WTC11 (cell line): Measurements from ENCODE around the gene ADRA1B. TPM values are rescaled to one million over a fixed set of nuclear protein-coding genes. Genes with fewer than 3 reads are reported as not detected.

Experiments used
- ATAC-seq: fragments of 200-7000 bp; cut with Tn5 transposase; 2 replicates; pipeline ENCODE4 v1.10.0; 2021; ENCODE audit warnings: mild to moderate bottlenecking, moderate library complexity
- CTCF ChIA-PET: fragments of 300-600 bp; sonication (Branson Sonifier 250); formaldehyde crosslinking; loops from one replicate; lab custom pipeline; 2021; ENCODE audit warnings: antibody characterized with exemption; lab: Charles Lee
- POLR2A ChIA-PET: fragments of 350-600 bp; sonication (Branson Sonifier 250); formaldehyde crosslinking; loops from one replicate; lab custom pipeline; 2021; ENCODE audit warnings: antibody characterized with exemption; lab: Charles Lee
- DNase-seq: peaks from one replicate; pipeline ENCODE4 v3.0.0; 2021; ENCODE audit warnings: low spot score
- H3K27ac Mint-ChIP-seq: 2 replicates; pipeline ENCODE4 v1.8.0; 2021; ENCODE audit warnings: mixed read lengths
- H3K27me3 Mint-ChIP-seq: 2 replicates; pipeline ENCODE4 v1.8.0; 2021; ENCODE audit warnings: low read depth, mild to moderate bottlenecking, moderate library complexity, mixed read lengths
- H3K36me3 Mint-ChIP-seq: 2 replicates; pipeline ENCODE4 v1.8.0; 2021; ENCODE audit warnings: mixed read lengths
- H3K4me1 Mint-ChIP-seq: 2 replicates; pipeline ENCODE4 v1.8.0; 2022; ENCODE audit warnings: mixed read lengths
- H3K4me3 Mint-ChIP-seq: 2 replicates; pipeline ENCODE4 v1.8.0; 2021; ENCODE audit warnings: mild to moderate bottlenecking, moderate library complexity, mixed read lengths
- H3K9me3 Mint-ChIP-seq: 2 replicates; pipeline ENCODE4 v1.8.0; 2021; ENCODE audit warnings: mixed read lengths
- AR ChIP-seq: fragments of 250-450 bp; sonication (Bioruptor Pico); IDR thresholded peaks from 2 replicates; pipeline ENCODE4 v1.9.0; 2021; ENCODE audit warnings: mild to moderate bottlenecking
- ATF1 ChIP-seq: sonication (generic); formaldehyde crosslinking; IDR thresholded peaks from 2 replicates; pipeline ENCODE4 v1.8.1; 2023; ENCODE audit warnings: mild to moderate bottlenecking, moderate library complexity, missing genetic modification reagents
- ATF2 ChIP-seq: sonication (generic); formaldehyde crosslinking; IDR thresholded peaks from 2 replicates; pipeline ENCODE4 v1.8.1; 2022; ENCODE audit warnings: low read depth, missing genetic modification reagents, borderline replicate concordance
- CREB1 ChIP-seq: sonication (generic); formaldehyde crosslinking; IDR thresholded peaks from 2 replicates; pipeline ENCODE4 v1.8.0; 2023; ENCODE audit warnings: mild to moderate bottlenecking, missing genetic modification reagents
- CTCF ChIP-seq: fragments of 200-600 bp; IDR thresholded peaks from 2 replicates; pipeline ENCODE4 v1.8.0; 2022; ENCODE audit warnings: antibody characterized with exemption
- E2F4 ChIP-seq: sonication (generic); formaldehyde crosslinking; IDR thresholded peaks from 2 replicates; pipeline ENCODE4 v1.8.1; 2022; ENCODE audit warnings: low read depth, mild to moderate bottlenecking, moderate library complexity, missing genetic modification reagents, borderline replicate concordance
- E2F5 ChIP-seq: sonication (generic); formaldehyde crosslinking; IDR thresholded peaks from 2 replicates; pipeline ENCODE4 v1.8.1; 2022; ENCODE audit warnings: mild to moderate bottlenecking, moderate library complexity, missing genetic modification reagents
- FOXK1 ChIP-seq: sonication (generic); formaldehyde crosslinking; IDR thresholded peaks from 2 replicates; pipeline ENCODE4 v1.8.0; 2022; ENCODE audit warnings: mild to moderate bottlenecking, moderate library complexity, missing genetic modification reagents
- GABPB1 ChIP-seq: sonication (generic); formaldehyde crosslinking; IDR thresholded peaks from 2 replicates; pipeline ENCODE4 v1.8.1; 2023; ENCODE audit warnings: mild to moderate bottlenecking, missing genetic modification reagents
- GRHL2 ChIP-seq: fragments of 250-450 bp; sonication (Bioruptor Pico); IDR thresholded peaks from 2 replicates; pipeline ENCODE4 v1.8.0; 2022; ENCODE audit warnings: mild to moderate bottlenecking, moderate library complexity; ENCODE audit not compliant: insufficient replicate concordance, severe bottlenecking
- NFATC4 ChIP-seq: fragments of 250-450 bp; sonication (Bioruptor Pico); IDR thresholded peaks from 2 replicates; pipeline ENCODE4 v1.9.0; 2021; ENCODE audit warnings: mild to moderate bottlenecking
- NFE2L1 ChIP-seq: sonication (generic); formaldehyde crosslinking; IDR thresholded peaks from 2 replicates; pipeline ENCODE4 v1.8.1; 2023; ENCODE audit warnings: missing genetic modification reagents
- PREB ChIP-seq: sonication (generic); formaldehyde crosslinking; IDR thresholded peaks from 2 replicates; pipeline ENCODE4 v1.8.1; 2022; ENCODE audit warnings: mild to moderate bottlenecking, missing genetic modification reagents, moderate library complexity, borderline replicate concordance
- RORB ChIP-seq: fragments of 250-450 bp; sonication (Bioruptor Pico); IDR thresholded peaks from 2 replicates; pipeline ENCODE4 v1.9.0; 2021; ENCODE audit warnings: mild to moderate bottlenecking
- SMAD3 ChIP-seq: sonication (generic); formaldehyde crosslinking; IDR thresholded peaks from 2 replicates; pipeline ENCODE4 v1.8.0; 2022; ENCODE audit warnings: missing genetic modification reagents, mild to moderate bottlenecking, borderline replicate concordance
- SMAD4 ChIP-seq: sonication (generic); formaldehyde crosslinking; IDR thresholded peaks from 2 replicates; pipeline ENCODE4 v1.8.0; 2022; ENCODE audit warnings: mild to moderate bottlenecking, missing genetic modification reagents
- TCF7 ChIP-seq: sonication (generic); formaldehyde crosslinking; IDR thresholded peaks from 2 replicates; pipeline ENCODE4 v1.8.0; 2022; ENCODE audit warnings: mild to moderate bottlenecking, low read depth, missing genetic modification reagents, moderate library complexity
- TEAD1 ChIP-seq: sonication (generic); formaldehyde crosslinking; IDR thresholded peaks from 2 replicates; pipeline ENCODE4 v1.8.0; 2022; ENCODE audit warnings: mild to moderate bottlenecking, missing genetic modification reagents
- TEAD4 ChIP-seq: sonication (generic); formaldehyde crosslinking; IDR thresholded peaks from 2 replicates; pipeline ENCODE4 v1.8.0; 2022; ENCODE audit warnings: mild to moderate bottlenecking, missing genetic modification reagents
- ZNF121 ChIP-seq: sonication (generic); formaldehyde crosslinking; IDR thresholded peaks from 2 replicates; pipeline ENCODE4 v1.8.0; 2023; ENCODE audit warnings: missing genetic modification reagents
- ZNF416 ChIP-seq: fragments of 250-450 bp; sonication (Bioruptor Pico); IDR thresholded peaks from 2 replicates; pipeline ENCODE4 v1.9.0; 2021; ENCODE audit warnings: mild to moderate bottlenecking, inconsistent platforms
- ZNF423 ChIP-seq: fragments of 250-450 bp; sonication (Bioruptor Pico); IDR thresholded peaks from 2 replicates; pipeline ENCODE4 v2.1.2; 2022; ENCODE audit warnings: mild to moderate bottlenecking, moderate library complexity
- ZSCAN18 ChIP-seq: fragments of 250-450 bp; sonication (Bioruptor Pico); IDR thresholded peaks from 2 replicates; pipeline ENCODE4 v2.1.2; 2022; ENCODE audit warnings: mild to moderate bottlenecking, moderate library complexity
- total RNA-seq: library from RNA; stranded (reverse); gene quantifications from 3 replicates; pipeline ENCODE4 v1.2.3, GENCODE V29; 2021

ADRA1B gene
- total RNA-seq, 1 experiment from 2014 or later, result 0.11 TPM

GRCh38 chr5:159883522-159883950 is 32.7 kb upstream of the ADRA1B start:
- CTCF ChIA-PET, result no interaction called here
- no peak for TF ChIP-seq AR (CRISPR knock-in tag)
- no peak for TF ChIP-seq FOXK1 (CRISPR knock-in tag)
- no peak for TF ChIP-seq SMAD3 (CRISPR knock-in tag)
- TF ChIP-seq ATF1 (CRISPR knock-in tag), result no peak
- TF ChIP-seq ZNF121 (CRISPR knock-in tag), result no peak
- no peak for TF ChIP-seq ZSCAN18 (CRISPR knock-in tag)
- no peak for TF ChIP-seq TCF7 (CRISPR knock-in tag)
- TF ChIP-seq NFATC4, result no peak
- TF ChIP-seq ZNF416 (CRISPR knock-in tag), result no peak
- no peak for TF ChIP-seq NFE2L1 (CRISPR knock-in tag)
- no peak for TF ChIP-seq GABPB1 (CRISPR knock-in tag)
- no peak for TF ChIP-seq PREB (CRISPR knock-in tag)
- no peak for TF ChIP-seq CREB1 (CRISPR knock-in tag)
- TF ChIP-seq GRHL2, result no peak
- no peak for TF ChIP-seq RORB
- TF ChIP-seq SMAD4 (CRISPR knock-in tag), result no peak
- no peak for TF ChIP-seq E2F5 (CRISPR knock-in tag)
- POLR2A ChIA-PET, result no interaction called here
- Mint-ChIP-seq H3K27me3 (peaks cover 5% of the 10 kb centered on the region; the same call in 1 of the 2 replicates), H3K4me3 (no peak overlapping the region), H3K36me3 (no peaks in the 10 kb centered on the region), H3K27ac (no peak overlapping the region), H3K4me1 (peaks cover 10% of the 10 kb centered on the region), H3K9me3 (peaks cover 4% of the 10 kb centered on the region; the same call in 1 of the 2 replicates)
- ATAC-seq (no peak), DNase-seq (no peak)

- no peak overlapping the region for H3K27ac Mint-ChIP-seq
- CTCF ChIA-PET, result no interaction called here
- no peaks in the 10 kb centered on the region for H3K4me1 Mint-ChIP-seq
- no peak for DNase-seq
- H3K4me3 Mint-ChIP-seq, result no peak overlapping the region
- ATAC-seq, result no peak
- peaks cover 5% of the 10 kb centered on the region for H3K27me3 Mint-ChIP-seq
- POLR2A ChIA-PET, result no interaction called here
- peaks cover 4% of the 10 kb centered on the region; the same call in 1 of the 2 replicates for H3K9me3 Mint-ChIP-seq
- no peaks in the 10 kb centered on the region for H3K36me3 Mint-ChIP-seq
- TF ChIP-seq CTCF (no peak), TEAD4 (CRISPR knock-in tag) (no peak), E2F4 (no peak), ZNF423 (CRISPR knock-in tag) (no peak), ZSCAN18 (CRISPR knock-in tag) (no peak), ATF2 (CRISPR knock-in tag) (no peak), TEAD1 (CRISPR knock-in tag) (no peak)
These were observed 31.2 kb upstream of the ADRA1B start for GRCh38 chr5:159884917-159885620.
